Hematopoietic multipotent progenitor cell treated with erythropoietin and hydrocortisone succinate and interleukin-3 and kit ligand, for 17 days (in vitro differentiated cells): ENCODE results near the gene SLIT1.

Source experiments
- DNase-seq: peaks from one replicate; pipeline ENCODE4 v3.0.0-alpha.2; 2015; ENCODE audit warnings: low spot score

SLIT1 gene

DNA sequence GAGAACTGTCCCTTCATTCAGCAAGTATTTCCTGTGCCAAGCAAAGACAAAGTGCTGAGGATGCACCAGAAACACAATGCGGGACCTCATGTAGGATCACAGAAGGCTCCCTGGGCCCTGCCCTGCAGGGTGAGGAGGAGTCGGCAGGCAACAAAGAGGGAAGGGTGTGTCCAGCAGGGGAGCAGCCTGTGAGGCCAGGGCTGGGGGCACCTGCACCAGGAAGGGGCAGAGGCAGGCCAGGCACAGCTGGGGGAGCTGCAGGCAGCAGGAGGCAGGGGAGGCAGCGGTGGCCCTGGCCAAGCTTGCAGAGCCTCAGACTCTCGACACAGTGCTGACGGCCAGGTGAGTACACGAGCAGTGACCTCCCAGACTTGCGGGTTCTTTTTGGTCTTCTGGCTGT is 123.3 kb downstream of the SLIT1 start:
- DNase-seq, result no peak

DNA sequence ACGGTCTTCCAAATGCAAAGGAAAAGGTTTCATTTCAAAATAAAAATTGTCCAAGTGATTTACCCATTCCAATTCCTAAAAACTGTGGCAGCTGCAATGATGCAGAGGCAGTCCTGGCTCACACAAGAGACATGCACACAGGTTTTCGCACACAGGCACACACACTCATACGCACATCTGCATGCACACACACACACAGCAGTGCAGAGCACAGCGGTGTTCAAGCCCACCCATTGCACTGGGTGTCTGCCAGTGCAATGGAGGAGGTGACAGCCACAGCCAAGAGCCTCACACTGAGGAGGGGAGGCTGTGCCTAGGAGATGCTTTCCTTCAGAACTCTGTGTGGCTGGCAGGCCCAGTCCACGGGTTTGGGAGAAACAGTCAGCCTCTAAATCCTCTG is 123.7 kb downstream of the SLIT1 start:
- no peak for DNase-seq

DNA sequence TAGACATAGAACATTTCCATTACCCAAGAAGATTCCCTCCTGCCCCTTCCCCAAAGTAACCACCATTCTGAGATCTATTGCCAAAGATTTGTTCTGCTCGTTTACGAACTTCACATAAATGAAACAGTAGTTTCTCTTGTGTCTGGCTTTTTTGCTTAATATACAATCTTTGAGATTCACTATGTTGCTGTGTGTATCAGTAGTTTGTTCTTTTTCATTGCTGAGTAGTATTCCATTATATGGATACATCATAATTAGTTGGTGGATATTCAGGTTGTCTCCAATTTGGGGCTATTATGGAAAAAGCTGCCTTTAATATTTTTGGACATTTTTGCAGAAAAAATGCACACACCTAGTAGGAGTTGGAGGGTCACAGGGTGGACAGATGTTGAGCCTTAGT is 124.3 kb downstream of the SLIT1 start:
- DNase-seq, result no peak

DNA sequence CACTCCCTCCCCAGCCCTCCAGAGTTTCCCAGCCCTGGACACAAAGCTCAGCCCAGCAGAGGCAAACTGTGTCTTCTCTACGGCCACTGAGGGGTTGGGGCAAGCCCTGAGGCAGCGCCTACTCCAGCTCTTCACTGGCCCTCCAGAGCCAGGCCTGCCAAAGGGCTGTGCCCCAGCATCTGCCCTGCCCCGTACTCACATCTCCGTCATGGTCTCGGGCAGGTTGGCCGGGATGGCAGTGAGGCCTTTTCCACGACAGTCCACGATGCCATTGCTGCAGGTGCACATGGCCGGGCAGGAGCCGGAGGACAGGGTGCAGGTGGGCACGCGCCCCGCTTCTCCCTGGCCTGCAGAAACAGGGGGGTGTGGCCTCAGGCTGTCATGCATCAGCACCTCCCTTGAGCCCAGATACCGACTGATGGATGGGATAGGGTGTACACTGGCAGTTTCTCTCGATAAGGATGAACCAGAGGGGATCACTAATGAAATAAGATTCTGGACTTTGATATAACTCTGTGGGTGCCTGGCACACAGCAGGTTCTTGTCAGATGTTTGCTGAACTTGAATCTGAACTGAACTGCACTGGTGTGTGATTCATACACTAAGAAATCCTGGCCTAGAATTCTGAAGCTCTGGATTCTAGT is 125.2 kb downstream of the SLIT1 start:
- no peak for DNase-seq

DNA sequence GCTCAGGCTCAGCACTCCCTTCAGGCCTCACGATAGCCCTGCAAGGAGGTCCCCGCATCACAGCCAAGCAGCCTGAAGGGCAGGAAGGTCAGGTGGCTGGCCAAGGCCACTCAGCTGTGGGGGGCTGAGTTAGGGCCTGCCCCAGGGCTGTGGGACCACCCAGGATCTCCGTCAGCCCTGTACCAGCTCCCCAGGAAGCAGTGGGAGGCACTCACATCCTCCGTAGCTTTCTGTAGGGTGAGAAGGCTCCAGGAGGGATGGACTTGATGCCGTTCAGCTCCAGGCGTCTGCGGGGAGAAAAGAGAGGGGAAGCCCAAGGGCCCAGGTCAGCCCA is 125.9 kb downstream of the SLIT1 start:
- no peak for DNase-seq

DNA sequence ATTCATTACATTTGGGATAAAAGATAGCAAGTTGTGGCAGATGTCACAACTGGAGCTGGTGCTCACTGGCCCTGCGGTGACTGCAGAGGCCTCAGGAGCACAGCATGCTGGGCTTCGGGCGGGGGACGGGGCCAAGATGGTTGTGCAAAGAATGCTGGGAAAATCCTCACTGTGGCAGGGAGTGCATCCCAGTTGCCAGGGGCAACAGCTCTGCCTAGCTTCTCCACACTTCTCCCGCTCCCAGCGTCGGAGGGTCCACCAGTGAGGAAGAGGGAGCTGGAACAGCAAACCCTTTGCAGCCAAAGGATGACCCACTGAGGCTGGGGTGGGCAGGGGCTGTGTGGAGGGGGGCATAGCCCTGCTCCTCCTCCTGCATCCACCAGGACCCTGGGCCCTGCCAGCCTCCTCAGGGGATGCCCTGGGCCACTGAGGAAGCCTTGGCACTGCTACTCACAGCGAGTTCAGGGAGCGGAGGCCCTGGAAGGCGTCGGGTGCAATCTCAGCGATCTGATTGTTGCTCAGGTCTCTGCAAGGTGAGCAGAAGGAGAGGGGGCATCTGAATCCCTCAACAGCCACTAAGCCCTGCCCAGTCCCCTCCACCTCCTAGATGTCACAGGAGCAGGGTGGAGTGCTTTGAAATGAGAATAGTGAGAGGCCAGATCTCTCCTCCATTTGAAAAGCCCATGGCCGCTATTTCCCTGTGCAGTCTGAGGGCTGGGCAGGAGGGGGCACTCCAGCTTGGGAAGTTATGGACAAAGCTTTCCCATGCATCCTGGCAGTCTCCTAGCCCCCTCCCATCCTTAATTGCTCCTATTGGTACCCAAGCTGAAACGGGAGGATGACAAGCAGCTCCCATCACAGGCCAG is 126.5 kb downstream of the SLIT1 start:
- DNase-seq, result no peak

DNA sequence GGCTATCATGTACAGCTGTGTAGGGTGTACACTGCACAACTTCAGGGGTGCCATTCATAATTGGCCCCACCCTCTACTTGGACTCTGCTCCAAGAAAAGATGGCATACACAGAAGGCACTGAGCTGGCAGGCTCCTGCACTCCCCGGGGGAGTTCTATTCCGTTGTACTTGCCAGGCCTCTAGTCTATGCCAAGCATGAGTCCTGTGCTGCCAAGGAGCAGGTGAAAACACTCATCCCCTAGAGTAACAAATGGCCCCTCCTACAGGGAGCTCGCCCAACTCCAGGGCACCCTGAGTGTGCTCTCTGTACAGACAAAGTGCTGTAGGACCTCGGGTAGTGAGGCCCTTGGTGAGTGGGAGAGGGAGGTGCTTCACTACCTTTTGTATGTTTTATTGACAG is 127.2 kb downstream of the SLIT1 start:
- no peak for DNase-seq

DNA sequence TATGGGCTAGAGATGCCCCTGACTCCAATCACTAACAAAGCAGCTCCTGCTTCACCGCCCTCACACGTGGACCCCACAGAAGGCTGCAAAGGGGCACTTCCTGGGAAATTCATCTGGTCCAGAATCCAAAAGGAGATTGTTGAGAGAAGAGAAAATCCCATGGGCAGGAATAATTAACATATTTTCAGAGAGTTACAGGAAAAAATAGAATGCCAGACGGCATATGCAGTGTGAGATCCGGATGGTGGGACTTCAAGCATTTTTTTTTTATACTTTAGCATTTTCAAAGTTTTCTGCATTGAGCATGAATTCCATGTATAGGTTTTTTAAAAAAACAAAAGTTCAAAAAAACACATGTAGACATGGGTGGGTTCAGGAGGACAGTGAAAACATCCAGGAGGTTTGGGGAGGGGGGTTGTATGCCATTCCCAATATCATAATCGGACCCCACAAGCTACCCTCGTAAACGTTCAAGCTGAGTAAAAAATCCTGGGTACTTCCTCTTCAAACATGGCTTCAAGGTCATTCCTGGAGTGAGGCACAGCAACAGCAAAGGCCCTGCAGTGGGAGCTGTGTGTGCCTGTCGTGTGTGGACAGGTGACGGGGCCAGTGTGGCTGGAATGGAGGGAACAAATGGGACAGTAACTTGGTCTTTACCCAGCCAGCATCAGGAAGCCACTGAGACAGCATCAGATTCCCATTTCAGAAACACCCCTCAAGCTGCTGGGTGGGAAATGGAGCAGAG is 128.1 kb downstream of the SLIT1 start:
- DNase-seq, result no peak

DNA sequence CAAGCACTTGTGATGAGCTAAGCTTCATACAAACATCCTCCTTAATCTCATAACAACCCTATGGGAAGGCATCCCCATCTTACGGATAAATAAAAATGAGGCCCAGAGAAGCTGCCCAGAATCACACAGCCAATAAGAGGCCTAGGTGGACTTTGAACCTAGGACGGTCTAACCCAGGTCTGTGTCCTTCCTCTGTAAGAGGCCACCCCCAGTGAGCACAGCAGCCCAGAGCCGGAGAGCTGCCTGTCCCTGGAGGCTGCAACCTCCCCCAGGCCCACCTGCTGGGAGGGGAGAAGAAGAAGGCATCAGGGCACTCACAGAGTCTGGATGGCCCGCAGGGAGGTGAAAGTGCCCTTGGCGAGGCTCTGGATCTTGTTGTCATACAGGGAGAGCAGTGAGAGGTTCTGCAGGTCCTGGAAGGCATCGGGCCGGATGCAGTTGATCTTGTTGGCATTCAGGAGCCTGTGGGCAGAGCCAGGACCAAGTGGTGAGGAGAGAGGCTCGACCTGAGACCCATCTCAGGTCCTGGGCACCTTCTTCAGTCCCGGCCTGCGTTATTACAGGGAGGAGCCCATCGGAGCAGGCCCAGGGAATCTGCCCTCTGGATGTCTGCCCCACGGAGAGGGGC is 129.6 kb downstream of the SLIT1 start:
- DNase-seq, result no peak

DNA sequence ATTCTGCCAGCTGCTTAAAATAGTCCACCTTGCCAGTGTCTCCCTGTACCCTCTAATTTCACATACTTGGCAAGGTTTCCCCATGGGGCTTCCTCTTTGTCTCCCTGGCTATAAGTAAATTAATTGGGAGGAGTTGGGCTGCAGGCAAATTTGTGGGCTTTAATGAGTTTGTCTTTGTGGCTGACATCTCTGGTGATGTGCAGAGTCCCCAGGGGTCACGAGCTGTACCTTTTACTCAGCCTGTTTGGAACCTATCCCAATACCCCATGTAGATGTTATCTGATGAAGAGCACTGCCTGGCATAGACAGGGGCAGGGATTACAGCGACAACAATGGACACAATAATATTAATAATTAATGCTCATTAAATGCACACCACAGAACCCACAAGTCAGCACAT is 132.5 kb downstream of the SLIT1 start:
- no peak for DNase-seq

DNA sequence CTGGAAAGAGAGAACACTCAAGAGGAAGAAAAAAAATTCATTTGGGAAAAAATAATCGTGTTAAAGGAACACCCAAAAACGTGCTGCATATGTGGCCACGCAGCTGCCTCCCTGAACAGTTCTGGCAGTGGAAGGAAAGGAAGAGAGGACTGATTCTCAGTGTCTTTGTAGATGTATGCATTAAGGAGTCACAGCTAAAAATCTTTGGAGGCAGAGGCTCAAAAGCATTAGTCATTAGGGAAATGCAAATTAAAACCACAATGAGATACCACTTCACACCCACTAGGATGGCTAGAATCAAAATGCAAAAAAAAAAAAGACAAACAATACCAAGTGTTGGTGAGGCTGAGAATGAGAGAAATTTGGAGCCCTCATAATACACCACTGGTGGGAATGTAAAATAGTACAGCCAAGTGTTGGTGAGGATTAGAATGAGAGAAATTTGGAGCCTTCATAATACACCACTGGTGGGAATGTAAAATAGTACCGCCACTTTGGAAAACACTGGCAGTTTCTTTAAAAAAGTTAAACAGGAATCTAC is 134.7 kb downstream of the SLIT1 start:
- DNase-seq, result no peak

DNA sequence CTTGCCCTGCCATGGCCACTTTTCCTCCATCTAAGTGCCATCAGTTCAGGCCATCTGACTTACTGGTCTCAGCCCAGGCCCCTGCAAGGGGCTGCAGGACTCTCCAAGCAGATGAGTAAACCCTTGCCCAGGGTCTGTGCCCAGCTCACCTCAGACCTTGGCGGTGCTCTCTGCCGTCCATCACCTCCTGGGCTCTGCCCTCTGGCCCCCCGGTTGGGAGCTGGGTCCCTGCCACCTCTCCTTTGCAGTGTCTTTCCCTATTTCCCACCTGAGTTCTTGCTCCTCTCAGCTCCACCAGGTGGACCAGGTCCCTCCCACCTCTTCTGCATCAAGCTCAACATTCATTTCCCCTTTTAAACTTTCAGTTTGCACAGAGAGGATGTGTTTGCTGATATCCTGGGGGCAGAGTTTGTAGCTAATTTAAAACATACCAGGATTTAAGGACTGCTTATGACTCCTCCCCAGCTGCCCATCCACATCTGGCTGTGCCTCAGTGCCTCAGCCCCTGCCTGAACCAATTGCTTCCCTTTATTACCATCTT is 135.5 kb downstream of the SLIT1 start:
- DNase-seq, result no peak

DNA sequence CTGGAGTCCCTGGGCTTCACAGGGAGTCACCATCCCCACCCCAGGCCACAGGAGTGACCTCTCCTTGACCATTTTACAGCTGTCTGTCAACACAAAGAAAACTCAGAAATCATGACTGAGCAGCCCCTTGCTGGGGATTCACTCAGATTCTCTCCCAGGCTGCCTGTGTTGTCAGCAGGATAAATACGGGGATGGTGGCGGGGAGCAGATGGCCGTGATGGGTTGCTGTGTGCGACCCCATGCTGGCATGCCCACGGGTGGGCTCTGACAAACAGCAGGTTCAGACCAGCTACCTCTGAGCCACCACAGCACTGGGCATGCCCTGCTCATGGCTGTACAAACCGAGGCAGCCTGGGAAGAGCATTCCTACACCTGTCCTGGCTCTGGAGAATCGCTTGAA is 136.1 kb downstream of the SLIT1 start:
- DNase-seq, result no peak

DNA sequence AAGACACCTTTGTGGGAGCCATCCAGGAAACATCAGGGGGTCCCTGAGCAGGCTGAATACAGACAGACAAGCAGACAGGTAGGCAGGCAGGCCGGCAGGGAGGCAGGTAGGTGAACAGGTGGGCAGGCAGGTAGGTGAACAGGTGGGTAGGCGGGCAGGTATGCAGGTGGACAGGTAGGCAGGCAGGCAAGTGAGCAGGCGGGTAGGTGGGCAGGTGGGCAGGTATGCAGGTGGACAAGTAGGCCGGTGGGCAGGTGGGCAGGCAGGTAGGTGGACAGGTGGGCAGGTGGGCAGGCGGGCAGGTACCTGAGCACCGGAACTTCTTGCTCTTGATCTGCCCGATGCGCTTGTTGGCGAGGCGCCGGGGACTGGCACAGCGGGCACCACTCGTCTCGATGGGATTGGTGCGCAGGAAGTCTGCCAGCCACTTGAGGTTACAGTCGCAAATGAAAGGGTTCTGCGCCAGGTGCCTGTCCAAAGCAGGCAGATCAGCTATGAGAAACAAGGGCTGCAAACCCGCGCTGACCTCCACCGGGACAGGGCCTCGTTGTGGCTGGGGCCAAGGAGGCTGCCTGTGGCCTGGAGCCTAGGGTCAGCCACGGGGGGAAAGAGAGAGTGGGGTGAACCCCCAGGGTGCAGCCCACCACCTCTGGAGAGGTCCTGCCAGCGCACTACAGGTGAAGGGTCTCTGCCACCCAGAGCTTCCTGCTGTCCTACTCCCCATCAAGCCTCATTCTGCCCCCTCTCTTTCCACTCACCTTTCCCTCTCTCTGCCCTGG is 136.9 kb downstream of the SLIT1 start:
- DNase-seq, result no peak

DNA sequence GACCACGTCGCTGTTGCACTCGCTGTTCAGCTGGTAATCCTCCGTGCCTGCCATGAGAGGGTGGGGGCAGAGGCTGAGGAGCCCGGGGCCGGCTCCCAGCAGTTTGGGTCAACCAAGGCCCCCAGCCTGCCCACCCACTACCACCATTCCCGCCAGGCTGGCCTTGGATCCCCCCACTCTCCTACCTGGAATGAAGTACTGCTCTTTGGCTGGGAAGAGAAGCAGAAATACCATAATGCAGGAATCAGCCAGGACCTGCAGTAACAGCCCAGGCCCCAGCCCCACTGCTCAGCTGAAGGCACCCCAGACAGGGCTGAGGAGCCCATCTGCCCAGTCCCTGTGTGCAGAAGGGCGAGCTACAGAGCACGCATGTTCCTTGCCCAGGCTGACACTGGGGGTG is 138.0 kb downstream of the SLIT1 start:
- DNase-seq, result no peak

DNA sequence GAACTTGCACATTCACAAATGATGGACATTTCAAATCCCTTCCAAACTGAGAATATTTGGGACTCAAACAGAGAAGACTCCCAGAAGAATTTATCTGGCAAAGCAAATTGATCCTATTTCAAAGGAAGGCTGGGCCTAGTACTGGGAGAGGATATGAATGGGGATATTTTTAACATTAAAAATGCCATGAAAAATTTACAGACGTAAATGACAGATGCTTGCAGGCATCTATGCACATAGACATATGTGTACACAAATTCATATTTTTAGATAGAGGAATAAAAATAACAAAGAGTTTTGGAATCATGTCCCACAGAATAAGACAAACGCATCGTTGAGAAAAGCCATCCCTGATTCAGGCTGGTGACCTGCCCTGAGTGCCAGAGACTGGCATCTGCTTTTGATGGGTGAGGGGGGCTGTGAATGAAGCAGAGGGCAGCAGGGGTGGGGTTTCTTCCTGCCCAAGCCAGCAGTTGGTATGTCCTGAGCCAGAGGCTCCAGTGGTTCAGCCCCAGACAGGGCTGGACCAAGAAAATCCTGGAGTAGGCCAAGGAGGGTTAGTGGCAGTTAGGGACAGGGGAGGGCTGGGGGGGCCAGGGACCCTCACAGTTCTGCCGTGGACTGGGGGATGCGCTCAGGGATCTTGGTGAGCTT is 138.5 kb downstream of the SLIT1 start:
- DNase-seq, result no peak

DNA sequence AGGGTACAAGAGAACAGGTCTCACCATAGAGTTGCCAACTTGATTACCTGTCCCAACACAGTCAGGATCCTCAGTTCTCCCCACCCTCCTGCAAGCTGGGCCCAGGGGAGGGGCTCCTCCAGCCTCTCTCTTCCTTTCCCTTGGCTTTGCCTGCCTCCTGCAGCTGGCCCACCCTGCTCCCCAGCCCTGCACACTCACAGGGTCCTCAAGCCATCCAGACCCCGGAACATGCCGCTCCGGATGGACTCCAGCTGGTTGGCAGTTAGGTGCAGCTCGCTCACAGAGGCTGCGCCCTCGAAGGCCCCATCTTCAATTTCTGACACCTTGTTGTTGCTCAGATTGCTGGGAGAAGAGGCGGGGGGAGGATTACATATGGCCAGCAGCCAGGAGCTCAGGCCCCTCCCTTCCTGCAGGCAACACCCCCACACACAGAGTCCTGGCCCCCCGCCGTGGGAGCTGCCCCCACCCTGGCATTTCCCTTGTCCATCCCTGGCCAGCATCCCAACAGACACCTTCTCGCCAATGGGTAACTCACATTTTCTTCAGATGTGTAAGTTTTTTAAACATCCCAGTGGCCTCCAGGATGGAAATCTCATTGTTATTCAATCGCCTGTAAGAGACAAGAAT is 139.2 kb downstream of the SLIT1 start:
- no peak for DNase-seq

DNA sequence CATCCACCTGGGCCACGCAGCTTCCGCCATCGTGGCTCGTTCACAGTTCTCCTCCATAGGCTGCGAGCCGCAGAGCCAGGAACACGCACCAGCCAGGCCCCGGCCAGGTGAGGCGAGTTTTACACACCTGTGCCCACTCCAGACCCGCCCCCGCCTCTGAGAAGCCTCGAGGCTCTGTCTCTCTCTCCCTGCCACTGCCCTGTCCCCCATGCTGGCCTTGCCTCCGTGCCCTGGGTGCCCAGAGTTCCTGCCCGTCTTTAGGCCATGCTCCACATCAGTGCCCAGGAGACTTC is 142.2 kb downstream of the SLIT1 start:
- DNase-seq, result no peak

DNA sequence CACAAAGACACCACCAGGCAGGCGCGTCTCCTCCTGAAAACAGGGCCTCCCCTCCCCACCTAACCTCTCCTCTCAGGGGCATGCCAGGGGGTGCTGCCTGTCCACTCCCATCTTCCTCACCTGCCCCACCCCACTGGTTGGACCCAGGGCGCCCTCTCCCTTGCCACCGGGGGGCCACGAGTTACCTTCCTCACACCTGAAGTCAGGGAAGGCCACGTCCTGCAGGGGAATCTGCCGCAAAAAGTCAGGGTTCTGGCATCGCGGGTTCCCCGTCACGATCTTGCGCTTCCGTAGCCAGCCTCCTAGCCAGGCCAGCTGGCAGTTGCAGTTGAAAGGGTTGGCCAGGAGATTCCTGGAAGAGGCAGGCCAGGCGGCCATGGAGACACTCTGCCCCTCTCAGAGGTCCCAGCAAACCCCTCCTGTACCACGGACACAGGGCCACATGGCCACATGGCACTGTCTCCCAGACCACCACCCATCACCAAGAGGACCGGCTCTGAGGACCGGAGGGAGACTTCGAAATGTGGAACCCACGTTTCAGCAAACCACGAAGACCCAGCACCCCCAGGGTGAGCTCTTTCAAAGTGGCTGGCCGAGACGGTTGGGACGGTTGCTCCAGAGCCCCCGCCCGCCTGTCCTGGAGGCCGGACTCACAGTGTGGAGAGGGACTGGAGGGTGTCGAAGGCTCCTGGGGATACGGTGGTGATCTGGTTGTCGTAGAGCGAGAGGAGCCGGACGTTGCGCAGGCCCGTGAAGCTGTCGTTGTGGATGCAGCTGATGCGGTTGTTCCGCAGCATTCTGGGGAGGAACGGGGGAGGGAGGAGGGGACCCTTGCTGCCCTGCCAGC is 142.8 kb downstream of the SLIT1 start:
- no peak for DNase-seq

DNA sequence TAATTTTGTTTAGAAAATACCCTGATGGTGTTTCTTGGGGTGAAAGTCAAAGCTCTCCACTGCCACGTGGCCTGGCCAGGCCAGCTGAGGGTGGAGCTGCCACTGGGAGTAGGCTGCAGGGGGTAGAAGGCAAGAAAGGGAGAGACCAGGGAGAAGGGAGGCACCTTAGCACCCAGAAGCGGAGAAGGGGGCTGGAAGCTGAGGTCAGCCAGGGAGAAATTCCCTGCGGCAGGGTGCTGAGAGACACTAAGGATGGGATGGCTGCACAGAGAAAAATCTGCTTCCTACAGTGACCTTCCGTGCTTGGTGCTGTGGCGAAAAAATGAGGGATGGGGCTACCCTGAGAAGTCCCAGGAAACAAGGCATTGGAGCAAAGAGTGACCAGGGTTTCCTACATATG is 143.7 kb downstream of the SLIT1 start:
- DNase-seq, result no peak
